ENCODE data around the gene GIGYF1.

Gene GIGYF1

DNA sequence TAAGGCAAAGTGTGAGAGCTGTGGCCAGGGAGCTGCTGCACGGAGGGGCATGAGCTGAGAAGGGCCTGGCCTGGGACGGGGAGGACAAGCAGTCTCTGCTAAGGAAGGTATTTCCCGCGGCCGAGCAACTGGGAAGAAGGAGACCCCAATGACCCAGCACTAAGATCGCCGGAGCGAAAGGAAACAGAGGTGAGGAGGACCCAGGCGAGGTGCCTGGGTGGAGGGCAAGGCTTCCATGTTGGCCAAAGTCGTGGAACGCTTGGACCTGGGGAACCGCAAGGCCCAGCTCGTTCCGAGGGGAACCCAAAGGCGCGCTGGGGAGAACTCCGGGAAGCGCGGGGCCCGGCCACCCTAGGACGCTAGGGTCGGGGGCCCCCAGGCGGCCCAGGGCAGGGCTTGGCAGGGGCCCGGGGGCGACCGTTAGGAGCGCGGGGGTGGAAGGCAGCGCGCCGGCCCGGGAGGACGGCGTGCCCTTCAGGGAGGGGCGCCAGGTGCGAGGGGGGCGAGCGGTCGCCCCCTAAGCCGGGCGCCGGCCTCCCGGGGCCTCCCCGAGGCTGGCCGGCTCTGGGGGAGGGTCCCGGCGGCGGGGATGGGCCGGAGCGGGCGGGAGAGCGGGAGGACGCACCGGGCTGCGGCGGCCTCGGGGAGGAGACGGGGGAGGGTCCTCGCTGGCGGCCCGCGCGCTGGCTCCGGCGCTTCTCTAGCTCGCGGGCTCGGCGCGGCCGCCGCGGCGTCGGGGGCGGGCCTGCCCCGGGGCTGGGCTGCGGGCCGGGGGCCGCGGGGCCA lies 545 bp downstream of the GIGYF1 start:
- Histone ChIP-seq H3K23ac (ENCODE audit: low read length) (peak overlapping the region; percentile 72), H3K36me3 (ENCODE audit: control insufficient read depth, insufficient read depth, low read length) (no peaks in the 10 kb centered on the region), H3K9ac (ENCODE audit: low read length) (peak overlapping the region; percentile 95), H2BK120ac (ENCODE audit: low read depth, low read length) (peak overlapping the region; percentile 82), H3K4me3 (ENCODE audit: low read length) (peak overlapping the region; percentile 76), H2AK5ac (ENCODE audit: low read length) (no peak overlapping the region), H3K56ac (ENCODE audit: low read length) (peak overlapping the region; percentile 93), H3K27me3 (ENCODE audit: insufficient read depth, low read length, poor library complexity) (no peaks in the 10 kb centered on the region), H4K8ac (ENCODE audit: low read depth, low read length) (peak overlapping the region; percentile 94), H3K79me2 (ENCODE audit: control insufficient read depth, insufficient read depth, low read length) (peaks cover 42% of the 10 kb centered on the region), H3K4me2 (ENCODE audit: low read length) (peak overlapping the region; percentile 71), H4K5ac (ENCODE audit: low read length) (no peak overlapping the region), H2BK5ac (ENCODE audit: low read length) (no peak overlapping the region), H3K79me1 (ENCODE audit: low read length) (peaks cover 21% of the 10 kb centered on the region), H3K4me1 (ENCODE audit: control insufficient read depth, low read depth, low read length) (peaks cover 7% of the 10 kb centered on the region), H2BK15ac (replicated peaks; ENCODE audit: low read depth) (no peak overlapping the region), H3K4ac (ENCODE audit: low read depth, low read length) (peak overlapping the region; percentile 96), H3K27ac (ENCODE audit: low read depth, low read length) (peak overlapping the region; percentile 81), H3K18ac (ENCODE audit: low read length) (peak overlapping the region; percentile 88)
- WGBS (ENCODE audit: extremely low coverage, insufficient coverage, low lambda C conversion rate), result no CpG with 5 or more reads among the region's 81 CpGs
- no peak for DNase-seq

DNA sequence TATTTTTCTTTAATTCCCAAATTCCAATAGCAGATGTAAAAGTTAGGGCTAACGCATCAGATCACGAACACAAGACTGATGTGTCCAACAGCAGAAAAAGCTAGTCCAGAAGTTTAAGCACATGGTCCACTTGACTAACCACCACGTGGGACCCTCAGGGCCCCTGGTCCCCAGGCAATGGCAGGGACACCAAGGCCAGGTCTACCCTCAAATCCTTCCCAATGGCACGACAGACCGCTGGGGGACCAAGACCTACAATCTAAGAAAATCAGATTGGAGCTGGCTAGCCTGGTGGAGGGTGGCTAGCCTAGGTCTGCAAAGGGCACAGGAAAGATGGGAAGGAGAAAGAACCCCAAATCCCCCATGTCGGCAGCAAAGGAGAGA lies 1.5 kb downstream of the GIGYF1 start:
- no peak overlapping the region for H4K8ac ChIP-seq (ENCODE audit: low read depth, low read length)
- WGBS (ENCODE audit: extremely low coverage, insufficient coverage, low lambda C conversion rate), result no CpG with 5 or more reads among the region's 6 CpGs

DNA sequence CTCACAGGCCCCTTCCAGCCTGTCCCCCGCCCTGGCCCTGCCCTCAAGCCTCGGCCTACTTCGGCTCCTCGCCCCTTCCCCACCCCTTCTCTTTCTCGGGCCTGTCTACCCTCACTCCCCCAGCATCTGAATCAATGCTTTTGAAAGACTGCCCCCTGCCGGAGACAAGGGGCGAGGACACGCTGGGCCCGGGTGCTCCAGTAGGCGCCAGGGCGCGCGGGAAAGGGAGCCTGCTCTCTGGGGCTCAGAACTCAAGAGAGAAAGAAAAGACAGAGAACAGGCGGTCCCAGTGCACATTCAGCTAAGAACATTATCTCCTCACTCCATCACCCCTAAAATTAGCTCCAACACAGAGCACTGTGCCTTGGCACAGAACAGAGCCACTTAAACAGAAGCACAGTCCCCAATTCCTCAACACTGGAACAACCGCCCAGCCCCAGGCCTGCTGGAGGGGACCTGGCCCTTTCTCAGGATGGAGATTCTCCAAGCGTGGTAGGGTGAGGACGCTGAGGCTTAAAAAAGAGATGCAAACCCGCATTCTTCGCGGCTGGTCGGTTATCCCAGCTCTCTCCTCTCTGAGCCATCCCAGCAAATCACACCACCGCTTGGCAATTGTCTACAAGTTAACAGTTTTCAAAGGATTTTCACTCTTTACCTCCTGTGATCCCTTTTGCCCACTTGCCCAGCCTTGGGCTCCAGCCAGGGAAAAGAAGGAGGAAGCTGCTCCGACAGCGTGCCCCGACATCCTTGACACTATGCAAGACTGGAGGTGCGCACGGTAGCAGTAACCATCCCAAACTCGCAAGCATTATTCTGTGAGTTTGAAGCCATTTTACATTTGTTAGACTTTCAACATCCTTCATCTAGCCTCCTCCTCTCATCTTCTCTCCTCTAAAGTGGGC lies 2.1 kb downstream of the GIGYF1 start:
- Histone ChIP-seq H3K4ac (ENCODE audit: low read depth, low read length) (no peak overlapping the region), H3K18ac (ENCODE audit: low read length) (no peak overlapping the region), H2BK120ac (ENCODE audit: low read depth, low read length) (no peak overlapping the region), H3K27me3 (ENCODE audit: insufficient read depth, low read length, poor library complexity) (no peaks in the 10 kb centered on the region), H4K8ac (ENCODE audit: low read depth, low read length) (no peak overlapping the region), H3K27ac (ENCODE audit: low read depth, low read length) (no peak overlapping the region), H3K79me1 (ENCODE audit: low read length) (peaks cover 24% of the 10 kb centered on the region), H3K56ac (ENCODE audit: low read length) (peak overlapping the region; percentile 93), H4K5ac (ENCODE audit: low read length) (no peak overlapping the region), H3K36me3 (ENCODE audit: control insufficient read depth, insufficient read depth, low read length) (peaks cover 4% of the 10 kb centered on the region), H2BK15ac (replicated peaks; ENCODE audit: low read depth) (no peak overlapping the region), H2BK5ac (ENCODE audit: low read length) (no peak overlapping the region), H3K4me2 (ENCODE audit: low read length) (peak overlapping the region; percentile 71), H3K79me2 (ENCODE audit: control insufficient read depth, insufficient read depth, low read length) (peaks cover 45% of the 10 kb centered on the region), H3K23ac (ENCODE audit: low read length) (no peak overlapping the region), H3K4me1 (ENCODE audit: control insufficient read depth, low read depth, low read length) (peaks cover 7% of the 10 kb centered on the region), H2AK5ac (ENCODE audit: low read length) (no peak overlapping the region), H3K9ac (ENCODE audit: low read length) (peak overlapping the region; percentile 95), H3K4me3 (ENCODE audit: low read length) (peak overlapping the region; percentile 14)
- peak; percentile 92 for DNase-seq
- WGBS (ENCODE audit: extremely low coverage, insufficient coverage, low lambda C conversion rate), result no CpG with 5 or more reads among the region's 28 CpGs

More for the DNA sequence above, 1.5 kb downstream of the GIGYF1 start:
- peaks cover 4% of the 10 kb centered on the region for H3K36me3 ChIP-seq (ENCODE audit: control insufficient read depth, insufficient read depth, low read length)
- no peak overlapping the region for H2BK120ac ChIP-seq (ENCODE audit: low read depth, low read length)
- no peak for DNase-seq
- peak overlapping the region; percentile 93 for H3K56ac ChIP-seq (ENCODE audit: low read length)
- no peak overlapping the region for H3K4ac ChIP-seq (ENCODE audit: low read depth, low read length)
- H4K5ac ChIP-seq (ENCODE audit: low read length), result no peak overlapping the region
- H3K4me2 ChIP-seq (ENCODE audit: low read length), result peak overlapping the region; percentile 71
- no peaks in the 10 kb centered on the region for H3K27me3 ChIP-seq (ENCODE audit: insufficient read depth, low read length, poor library complexity)
- no peak overlapping the region for H2AK5ac ChIP-seq (ENCODE audit: low read length)
- H3K23ac ChIP-seq (ENCODE audit: low read length), result no peak overlapping the region
- no peak overlapping the region for H3K18ac ChIP-seq (ENCODE audit: low read length)
- H3K27ac ChIP-seq (ENCODE audit: low read depth, low read length), result no peak overlapping the region
- H3K79me2 ChIP-seq (ENCODE audit: control insufficient read depth, insufficient read depth, low read length), result peaks cover 45% of the 10 kb centered on the region
- H3K79me1 ChIP-seq (ENCODE audit: low read length), result peaks cover 24% of the 10 kb centered on the region
- no peak overlapping the region for H2BK5ac ChIP-seq (ENCODE audit: low read length)
- H3K4me1 ChIP-seq (ENCODE audit: control insufficient read depth, low read depth, low read length), result peaks cover 7% of the 10 kb centered on the region
- no peak overlapping the region for H2BK15ac ChIP-seq (replicated peaks; ENCODE audit: low read depth)
- no peak overlapping the region for H3K4me3 ChIP-seq (ENCODE audit: low read length)
- H3K9ac ChIP-seq (ENCODE audit: low read length), result peak overlapping the region; percentile 95

DNA sequence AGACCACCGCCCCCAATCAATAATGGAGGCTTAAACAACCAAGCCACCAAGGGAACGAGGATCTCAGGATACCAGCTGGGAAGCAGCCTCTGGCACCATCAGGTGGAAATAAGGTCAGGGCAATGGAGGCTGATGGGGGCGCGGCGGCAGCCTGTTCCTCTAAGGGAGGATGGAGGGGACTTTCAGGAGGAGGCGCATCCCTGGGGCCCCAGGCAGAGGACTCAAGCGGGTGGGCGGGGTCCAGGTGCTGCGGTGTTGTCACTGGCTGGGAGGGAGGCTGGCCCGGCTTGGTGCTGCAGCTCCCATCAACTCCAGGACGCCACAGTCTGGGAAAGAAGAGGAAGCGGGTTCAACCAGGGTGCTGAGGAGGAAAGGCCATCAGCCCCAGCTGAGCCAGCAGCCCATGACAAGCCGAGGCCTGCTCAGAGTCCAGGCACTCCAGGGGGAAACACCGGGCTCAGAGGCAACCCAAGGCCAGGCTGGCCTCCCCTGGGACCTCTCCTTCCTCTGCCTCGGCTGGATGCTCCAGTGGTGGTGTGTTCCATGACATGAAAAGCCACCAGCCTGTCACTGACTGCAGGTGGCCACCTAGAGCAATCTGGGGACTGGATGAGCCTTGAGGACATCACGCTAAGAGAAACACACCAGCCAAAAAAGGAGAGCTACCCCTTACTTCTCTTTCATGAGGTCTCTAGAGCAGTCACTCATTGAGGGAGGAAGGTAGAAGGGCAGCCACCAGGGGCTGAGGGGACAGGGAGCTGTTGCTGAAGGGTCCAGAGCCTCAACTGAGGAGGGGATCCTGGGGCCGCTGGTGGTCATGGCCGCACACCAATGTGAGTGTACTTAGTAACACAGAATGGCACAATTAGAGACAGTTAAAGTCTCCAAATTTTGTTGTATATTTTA lies 4.6 kb downstream of the GIGYF1 start:
- no peak overlapping the region for H3K4ac ChIP-seq (ENCODE audit: low read depth, low read length)
- no peak overlapping the region for H2BK5ac ChIP-seq (ENCODE audit: low read length)
- DNase-seq, result no peak
- no peaks in the 10 kb centered on the region for H3K27me3 ChIP-seq (ENCODE audit: insufficient read depth, low read length, poor library complexity)
- no peak overlapping the region for H3K4me2 ChIP-seq (ENCODE audit: low read length)
- peaks cover 7% of the 10 kb centered on the region for H3K4me1 ChIP-seq (ENCODE audit: control insufficient read depth, low read depth, low read length)
- no peak overlapping the region for H3K56ac ChIP-seq (ENCODE audit: low read length)
- H3K79me2 ChIP-seq (ENCODE audit: control insufficient read depth, insufficient read depth, low read length), result peaks cover 45% of the 10 kb centered on the region
- no peak overlapping the region for H2AK5ac ChIP-seq (ENCODE audit: low read length)
- H4K5ac ChIP-seq (ENCODE audit: low read length), result no peak overlapping the region
- no peak overlapping the region for H3K23ac ChIP-seq (ENCODE audit: low read length)
- no peak overlapping the region for H2BK120ac ChIP-seq (ENCODE audit: low read depth, low read length)
- no peak overlapping the region for H3K4me3 ChIP-seq (ENCODE audit: low read length)
- no peak overlapping the region for H3K18ac ChIP-seq (ENCODE audit: low read length)
- WGBS (ENCODE audit: extremely low coverage, insufficient coverage, low lambda C conversion rate), result no CpG with 5 or more reads among the region's 18 CpGs
- no peak overlapping the region for H2BK15ac ChIP-seq (replicated peaks; ENCODE audit: low read depth)
- H3K9ac ChIP-seq (ENCODE audit: low read length), result no peak overlapping the region
- H4K8ac ChIP-seq (ENCODE audit: low read depth, low read length), result no peak overlapping the region
- H3K36me3 ChIP-seq (ENCODE audit: control insufficient read depth, insufficient read depth, low read length), result peaks cover 10% of the 10 kb centered on the region
- peaks cover 24% of the 10 kb centered on the region for H3K79me1 ChIP-seq (ENCODE audit: low read length)
- H3K27ac ChIP-seq (ENCODE audit: low read depth, low read length), result no peak overlapping the region

DNA sequence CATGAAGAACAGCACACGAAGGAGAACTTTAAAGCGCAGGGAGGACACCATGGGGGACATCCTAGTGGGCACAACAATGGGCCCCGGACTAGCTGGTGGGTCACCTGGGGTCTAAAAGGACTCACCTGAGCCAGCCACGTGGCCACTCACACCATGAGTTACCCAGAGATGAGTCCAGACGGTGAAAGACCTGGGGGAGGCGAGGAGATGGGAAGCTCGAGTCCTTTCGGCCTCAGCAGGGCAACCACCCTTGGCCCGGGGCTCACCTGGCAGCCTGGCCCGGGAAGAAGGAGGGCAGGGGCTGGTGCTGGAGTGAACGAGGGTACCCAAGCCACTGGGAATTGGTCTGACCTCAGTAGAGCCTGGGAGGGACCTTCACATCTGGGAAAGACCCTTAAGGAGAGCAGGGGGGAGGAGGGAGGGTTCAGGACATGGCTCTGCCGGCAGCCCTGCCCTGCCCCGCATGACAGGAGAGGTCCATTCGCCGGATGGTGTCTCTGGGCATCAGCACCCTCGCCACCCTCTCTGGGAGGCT lies 5.7 kb downstream of the GIGYF1 start:
- H3K79me2 ChIP-seq (ENCODE audit: control insufficient read depth, insufficient read depth, low read length), result peaks cover 43% of the 10 kb centered on the region
- no peak overlapping the region for H3K4ac ChIP-seq (ENCODE audit: low read depth, low read length)
- no peak overlapping the region for H4K8ac ChIP-seq (ENCODE audit: low read depth, low read length)
- no CpG with 5 or more reads among the region's 16 CpGs for WGBS (ENCODE audit: extremely low coverage, insufficient coverage, low lambda C conversion rate)
- H4K5ac ChIP-seq (ENCODE audit: low read length), result no peak overlapping the region
- H3K79me1 ChIP-seq (ENCODE audit: low read length), result peaks cover 24% of the 10 kb centered on the region
- no peaks in the 10 kb centered on the region for H3K27me3 ChIP-seq (ENCODE audit: insufficient read depth, low read length, poor library complexity)
- no peak overlapping the region for H3K56ac ChIP-seq (ENCODE audit: low read length)
- H3K27ac ChIP-seq (ENCODE audit: low read depth, low read length), result no peak overlapping the region
- peaks cover 7% of the 10 kb centered on the region for H3K4me1 ChIP-seq (ENCODE audit: control insufficient read depth, low read depth, low read length)
- H3K4me2 ChIP-seq (ENCODE audit: low read length), result no peak overlapping the region
- no peak for DNase-seq
- no peak overlapping the region for H3K18ac ChIP-seq (ENCODE audit: low read length)
- H3K9ac ChIP-seq (ENCODE audit: low read length), result no peak overlapping the region
- no peak overlapping the region for H2BK15ac ChIP-seq (replicated peaks; ENCODE audit: low read depth)
- no peak overlapping the region for H2AK5ac ChIP-seq (ENCODE audit: low read length)
- H3K36me3 ChIP-seq (ENCODE audit: control insufficient read depth, insufficient read depth, low read length), result peaks cover 11% of the 10 kb centered on the region
- no peak overlapping the region for H3K23ac ChIP-seq (ENCODE audit: low read length)
- H2BK120ac ChIP-seq (ENCODE audit: low read depth, low read length), result no peak overlapping the region
- H2BK5ac ChIP-seq (ENCODE audit: low read length), result no peak overlapping the region
- no peak overlapping the region for H3K4me3 ChIP-seq (ENCODE audit: low read length)

Data from mesendoderm (in vitro differentiated cells).